Lower leg skin (tissue), 4 donors: ENCODE measurements around the gene AKAP9. TPM values are rescaled to one million over a fixed set of nuclear protein-coding genes. Genes with fewer than 3 reads are reported as not detected.

Experiments
- DNase-seq, 2 donors: peaks; one replicate each; pipeline ENCODE4 v3.0.0-alpha.2; 2019; ENCODE audit warnings: low spot score in 2 of 2
- H3K4me3 ChIP-seq: fragments of 200-600 bp; sonication (generic); 2 replicates; pipeline ENCODE4 v1.5.1; 2017; ENCODE audit warnings: mild to moderate bottlenecking, low read depth; ENCODE audit not compliant: poor library complexity, severe bottlenecking
- CTCF ChIP-seq, 3 donors: fragments of 450-650 bp; IDR thresholded peaks; one replicate each; pipeline ENCODE4 v1.5.1; 2016; ENCODE audit warnings: antibody characterized with exemption in 3 of 3, mild to moderate bottlenecking in 3 of 3, moderate library complexity in 2 of 3
- POLR2A ChIP-seq, 2 donors: fragments of 450-650 bp; IDR thresholded peaks; one replicate each; pipeline ENCODE4 v1.6.1; 2016 to 2017; ENCODE audit warnings: antibody characterized with exemption in 2 of 2, mild to moderate bottlenecking in 1 of 2, moderate library complexity in 1 of 2
- WGBS, 2 donors: methylation state at CpG; one replicate each; pipeline ENCODE4 v1.1.5; 2018; 5-methylcytosine and 5-hydroxymethylcytosine counted together
- intact Hi-C: fragments of 100-400 bp; cut with DNase I; formaldehyde crosslinking; loops from one replicate; pipeline ENCODE4 v1.15.0; 2023; ENCODE audit warnings: low total_unique reads
- total RNA-seq, 4 donors: library from RNA; depleted of rRNA; stranded (reverse); fragments of >200 nt; gene quantifications; one replicate each; pipeline ENCODE4 v1.1.0, GENCODE V29; 2016

Gene AKAP9
- total RNA-seq, 4 donors from 2014 or later: 52.9 to 74.8 (median 64.4) TPM

GRCh38 chr7:92052684-92053083 is 112.0 kb downstream of the AKAP9 start:
- intact Hi-C loops: no loop called here
- WGBS, 2 donors: 67 to 74% methylated on average over 3 of the region's 3 CpGs
- H3K4me3 ChIP-seq: no peak overlapping the region
- TF ChIP-seq CTCF (IDR thresholded peaks at IDR 0.05) (no peak), POLR2A (IDR thresholded peaks at IDR 0.05) (no peak)
- DNase-seq: no peak

- WGBS, 2 donors: 87 to 93% methylated on average over 2 of the region's 2 CpGs
- no peak overlapping the region for H3K4me3 ChIP-seq
- intact Hi-C loops: no loop called here
- no peak for DNase-seq
- TF ChIP-seq CTCF (IDR thresholded peaks at IDR 0.05) (no peak), POLR2A (IDR thresholded peaks at IDR 0.05) (no peak)
Measured at GRCh38 chr7:92053312-92053711, 112.7 kb downstream of the AKAP9 start.

- no peak for DNase-seq
- 58 to 62% methylated on average over 1 of the region's 1 CpG for WGBS, 2 donors
- TF ChIP-seq CTCF (IDR thresholded peaks at IDR 0.05): no peak
- TF ChIP-seq POLR2A (IDR thresholded peaks at IDR 0.05): no peak
- intact Hi-C loops: no loop called here
- no peak overlapping the region for H3K4me3 ChIP-seq
Measured at GRCh38 chr7:92056286-92056685, 115.6 kb downstream of the AKAP9 start.

GRCh38 chr7:92057375-92057774 is 116.7 kb downstream of the AKAP9 start:
- no peak for DNase-seq
- intact Hi-C loops: no loop called here
- no peak overlapping the region for H3K4me3 ChIP-seq
- WGBS, 2 donors: 46 to 51% methylated on average over 2 of the region's 2 CpGs
- TF ChIP-seq POLR2A (IDR thresholded peaks at IDR 0.05) (no peak), CTCF (IDR thresholded peaks at IDR 0.05) (no peak)

GRCh38 chr7:92058040-92058439 is 117.4 kb downstream of the AKAP9 start:
- intact Hi-C loops: no loop called here
- TF ChIP-seq POLR2A (IDR thresholded peaks at IDR 0.05): no peak
- no peak for TF ChIP-seq CTCF (IDR thresholded peaks at IDR 0.05)
- no peak for DNase-seq
- WGBS, 2 donors: 69 to 72% methylated on average over 5 of the region's 5 CpGs
- H3K4me3 ChIP-seq: no peak overlapping the region

- no peak overlapping the region for H3K4me3 ChIP-seq
- intact Hi-C loops: no loop called here
- WGBS, 2 donors: 90 to 98% methylated on average over 2 of the region's 2 CpGs
- no peak for TF ChIP-seq CTCF (IDR thresholded peaks at IDR 0.05)
- TF ChIP-seq POLR2A (IDR thresholded peaks at IDR 0.05): no peak
- DNase-seq: no peak
Measured at GRCh38 chr7:92058899-92059298, 118.2 kb downstream of the AKAP9 start.
